NCI-H524 (cell line): Measurements from ENCODE around the gene P3H4.
"Not testable (repeated sequence)": the region's sequence is repeated elsewhere in the genome, so short reads cannot be mapped to it uniquely, and the experiment has no call there.

Experiments
- DNase-seq, 2 experiments: peaks; one replicate each; lab custom pipeline; 2025; lab: John Stamatoyannopoulos, UW

P3H4 gene

GRCh38 chr17:41811549-41812380 lies at the start of gene P3H4:
TSS of gene P3H4 (minus strand) at chr17:41811949. CDS start at chr17:41811915, 34 bp downstream.
- peak; percentile 81 for DNase-seq

- DNase-seq: peak; percentile 93 to 96
Measured at GRCh38 chr17:41860254-41860931, 48.6 kb upstream of the P3H4 start.

GRCh38 chr17:41851382-41851781 lies 39.6 kb upstream of the P3H4 start:
- DNase-seq: not testable (repeated sequence)

- DNase-seq: no peak
Measured at GRCh38 chr17:41849251-41849990, 37.7 kb upstream of the P3H4 start.

- no peak for DNase-seq
Measured at GRCh38 chr17:41848788-41849187, 37.0 kb upstream of the P3H4 start.

GRCh38 chr17:41844971-41845370 lies 33.2 kb upstream of the P3H4 start:
- no peak for DNase-seq

- DNase-seq: not testable (repeated sequence)
Measured at GRCh38 chr17:41840781-41841180, 29.0 kb upstream of the P3H4 start.

- DNase-seq: not testable (repeated sequence)
Measured at GRCh38 chr17:41839448-41839847, 27.7 kb upstream of the P3H4 start.

GRCh38 chr17:41837761-41838538 lies 26.2 kb upstream of the P3H4 start, which contains the start of gene KLHL10:
TSS of gene KLHL10 (plus strand) at chr17:41837825. CDS start at chr17:41837933, 108 bp downstream.
- DNase-seq: no peak

- no peak for DNase-seq
Measured at GRCh38 chr17:41836550-41837196, 24.9 kb upstream of the P3H4 start.

- DNase-seq: peak; percentile 44 to 64
Measured at GRCh38 chr17:41835800-41836549, 24.2 kb upstream of the P3H4 start, which contains the start of gene NT5C3B. TSS of gene NT5C3B (minus strand) at chr17:41836232. CDS start at chr17:41836193, 39 bp downstream.

GRCh38 chr17:41835214-41835799 lies 23.6 kb upstream of the P3H4 start:
- peak; percentile 29 to 47 for DNase-seq

- DNase-seq: not testable (repeated sequence)
Measured at GRCh38 chr17:41829961-41830360, 18.2 kb upstream of the P3H4 start.

GRCh38 chr17:41825175-41825845 lies 13.6 kb upstream of the P3H4 start:
- DNase-seq: no peak

- DNase-seq: no peak
Measured at GRCh38 chr17:41824086-41824485, 12.3 kb upstream of the P3H4 start.

GRCh38 chr17:41823580-41823979 lies 11.8 kb upstream of the P3H4 start:
- DNase-seq: no peak

- no peak for DNase-seq
Measured at GRCh38 chr17:41823141-41823524, 11.4 kb upstream of the P3H4 start.

- no peak for DNase-seq
Measured at GRCh38 chr17:41822216-41823140, 10.7 kb upstream of the P3H4 start.
